HEK293 (cell line): ENCODE data around the gene LAMA5.

ENCODE experiments used
- EGR2 ChIP-seq: fragments of 450-650 bp; formaldehyde crosslinking; IDR thresholded peaks from 2 replicates; pipeline ENCODE4 v1.5.1; 2016; ENCODE audit warnings: low read depth, missing biosample characterization, missing genetic modification characterization
- FEZF1 ChIP-seq: fragments of 450-650 bp; formaldehyde crosslinking; IDR thresholded peaks from 2 replicates; pipeline ENCODE4 v1.5.1; 2016; ENCODE audit warnings: missing biosample characterization, missing genetic modification characterization
- HOXD13 ChIP-seq: sonication (generic); formaldehyde crosslinking; IDR thresholded peaks from 2 replicates; pipeline ENCODE4 v1.8.0; 2022; ENCODE audit warnings: missing genetic modification reagents, borderline replicate concordance
- IKZF3 ChIP-seq: fragments of 450-650 bp; IDR thresholded peaks from 2 replicates; pipeline ENCODE4 v1.5.0; 2018; ENCODE audit warnings: missing biosample characterization, mild to moderate bottlenecking, missing genetic modification characterization, moderate library complexity
- MYNN ChIP-seq: fragments of 450-650 bp; formaldehyde crosslinking; IDR thresholded peaks from 2 replicates; pipeline ENCODE4 v1.5.1; 2016; ENCODE audit warnings: missing biosample characterization, missing genetic modification characterization, borderline replicate concordance
- PRDM2 ChIP-seq: fragments of 450-650 bp; formaldehyde crosslinking; IDR thresholded peaks from 2 replicates; pipeline ENCODE4 v1.5.1; 2016; ENCODE audit warnings: missing biosample characterization, missing genetic modification characterization, borderline replicate concordance
- SCRT1 ChIP-seq: fragments of 450-650 bp; formaldehyde crosslinking; IDR thresholded peaks from 2 replicates; pipeline ENCODE4 v1.5.1; 2016; ENCODE audit warnings: missing biosample characterization, missing genetic modification characterization, borderline replicate concordance
- SETDB1 ChIP-seq: IDR thresholded peaks from one replicate; pipeline ENCODE4 v1.6.1; 2017; ENCODE audit warnings: mild to moderate bottlenecking, low read length, moderate library complexity, mixed read lengths; ENCODE audit not compliant: insufficient read length
- ZBTB48 ChIP-seq: fragments of 450-650 bp; formaldehyde crosslinking; IDR thresholded peaks from 2 replicates; pipeline ENCODE4 v1.5.1; 2016; ENCODE audit warnings: missing biosample characterization, missing genetic modification characterization
- ZEB2 ChIP-seq: fragments of 450-650 bp; formaldehyde crosslinking; IDR thresholded peaks from 2 replicates; pipeline ENCODE4 v1.5.1; 2016; ENCODE audit warnings: missing biosample characterization, missing genetic modification characterization
- ZNF112 ChIP-seq: fragments of 450-650 bp; formaldehyde crosslinking; IDR thresholded peaks from 2 replicates; pipeline ENCODE4 v1.5.0; 2017; ENCODE audit warnings: missing biosample characterization, missing genetic modification characterization
- ZNF146 ChIP-seq: fragments of 450-650 bp; formaldehyde crosslinking; IDR thresholded peaks from 2 replicates; pipeline ENCODE4 v1.5.1; 2016; ENCODE audit warnings: missing biosample characterization, missing genetic modification characterization
- ZNF248 ChIP-seq: fragments of 450-650 bp; formaldehyde crosslinking; IDR thresholded peaks from 2 replicates; pipeline ENCODE4 v1.5.1; 2017; ENCODE audit warnings: missing biosample characterization, missing genetic modification characterization
- ZNF302 ChIP-seq: fragments of 450-650 bp; formaldehyde crosslinking; IDR thresholded peaks from 2 replicates; pipeline ENCODE4 v1.5.1; 2016; ENCODE audit warnings: missing biosample characterization, missing genetic modification characterization, low read depth
- ZNF404 ChIP-seq: fragments of 450-650 bp; formaldehyde crosslinking; IDR thresholded peaks from 2 replicates; pipeline ENCODE4 v1.5.1; 2017; ENCODE audit warnings: missing biosample characterization, missing genetic modification characterization
- ZNF433 ChIP-seq: fragments of 450-650 bp; formaldehyde crosslinking; IDR thresholded peaks from 2 replicates; pipeline ENCODE4 v1.5.1; 2016; ENCODE audit warnings: missing biosample characterization, missing genetic modification characterization, low read depth
- ZNF529 ChIP-seq: fragments of 450-650 bp; formaldehyde crosslinking; IDR thresholded peaks from 2 replicates; pipeline ENCODE4 v1.5.1; 2017; ENCODE audit warnings: missing genetic modification characterization, missing biosample characterization; ENCODE audit not compliant: insufficient replicate concordance
- ZNF544 ChIP-seq: fragments of 450-650 bp; formaldehyde crosslinking; IDR thresholded peaks from 2 replicates; pipeline ENCODE4 v1.5.0; 2017; ENCODE audit warnings: missing biosample characterization, missing genetic modification characterization
- ZNF549 ChIP-seq: fragments of 450-650 bp; IDR thresholded peaks from 2 replicates; pipeline ENCODE4 v1.5.1; 2018; ENCODE audit warnings: missing biosample characterization, missing genetic modification characterization, mild to moderate bottlenecking, inconsistent platforms, moderate library complexity
- ZNF560 ChIP-seq: fragments of 450-650 bp; formaldehyde crosslinking; IDR thresholded peaks from 2 replicates; pipeline ENCODE4 v1.5.1; 2017; ENCODE audit warnings: missing biosample characterization, missing genetic modification characterization, borderline replicate concordance
- ZNF571 ChIP-seq: fragments of 450-650 bp; formaldehyde crosslinking; IDR thresholded peaks from 2 replicates; pipeline ENCODE4 v1.5.0; 2017; ENCODE audit warnings: missing biosample characterization, missing genetic modification characterization
- ZNF621 ChIP-seq: fragments of 450-650 bp; formaldehyde crosslinking; IDR thresholded peaks from 2 replicates; pipeline ENCODE4 v1.5.1; 2017; ENCODE audit warnings: missing biosample characterization, missing genetic modification characterization
- ZNF658 ChIP-seq: fragments of 450-650 bp; formaldehyde crosslinking; IDR thresholded peaks from 2 replicates; pipeline ENCODE4; 2016; ENCODE audit warnings: missing biosample characterization, missing genetic modification characterization
- ZNF664 ChIP-seq: fragments of 450-650 bp; formaldehyde crosslinking; IDR thresholded peaks from 2 replicates; pipeline ENCODE4 v1.5.1; 2016; ENCODE audit warnings: missing biosample characterization, missing genetic modification characterization
- ZNF670 ChIP-seq: fragments of 450-650 bp; formaldehyde crosslinking; IDR thresholded peaks from 2 replicates; pipeline ENCODE4 v1.5.1; 2016; ENCODE audit warnings: missing biosample characterization, missing genetic modification characterization, low read depth
- ZNF677 ChIP-seq: fragments of 450-650 bp; IDR thresholded peaks from 2 replicates; pipeline ENCODE4 v1.5.0; 2018; ENCODE audit warnings: missing biosample characterization, mild to moderate bottlenecking, missing genetic modification characterization, moderate library complexity
- ZNF768 ChIP-seq: fragments of 450-650 bp; formaldehyde crosslinking; IDR thresholded peaks from 2 replicates; pipeline ENCODE4 v1.5.1; 2018; ENCODE audit warnings: missing biosample characterization, mild to moderate bottlenecking, missing genetic modification characterization
- ZNF785 ChIP-seq: fragments of 450-650 bp; formaldehyde crosslinking; IDR thresholded peaks from 2 replicates; pipeline ENCODE4 v1.5.1; 2016; ENCODE audit warnings: missing biosample characterization, missing genetic modification characterization
- ZSCAN23 ChIP-seq: fragments of 450-650 bp; formaldehyde crosslinking; IDR thresholded peaks from 2 replicates; pipeline ENCODE4 v1.5.1; 2016; ENCODE audit warnings: missing biosample characterization, missing genetic modification characterization
- TF ChIP-seq, protein P1 (sequence below): fragments of 450-650 bp; formaldehyde crosslinking; IDR thresholded peaks from 2 replicates; pipeline ENCODE4 v1.5.1; 2017; ENCODE audit warnings: missing biosample characterization, missing genetic modification characterization
- TF ChIP-seq, protein P2 (sequence below): fragments of 450-650 bp; formaldehyde crosslinking; IDR thresholded peaks from 2 replicates; pipeline ENCODE4 v1.5.1; 2016; ENCODE audit warnings: missing biosample characterization, missing genetic modification characterization
- TF ChIP-seq, protein P3 (sequence below): fragments of 450-650 bp; formaldehyde crosslinking; IDR thresholded peaks from 2 replicates; pipeline ENCODE4 v1.5.1; 2017; ENCODE audit warnings: missing biosample characterization, mild to moderate bottlenecking, missing genetic modification characterization, moderate library complexity

Gene LAMA5

GRCh38 chr20:62381842-62382241 is 14.7 kb upstream of the LAMA5 start (continued):
- TF ChIP-seq SETDB1 (no peak), ZNF664 (tag by site-specific recombination) (no peak), ZNF571 (tag by site-specific recombination) (no peak), ZNF112 (tag by site-specific recombination) (no peak), ZNF658 (tag by site-specific recombination) (no peak), ZEB2 (no peak), HOXD13 (CRISPR knock-in tag) (no peak), ZNF302 (no peak), ZNF621 (no peak), SCRT1 (tag by site-specific recombination) (no peak), ZBTB48 (tag by site-specific recombination) (no peak), ZNF670 (no peak), FEZF1 (no peak), EGR2 (no peak), ZNF549 (tag by site-specific recombination) (no peak), ZNF768 (tag by site-specific recombination) (no peak), ZSCAN23 (tag by site-specific recombination) (no peak; the same call in 1 of the 2 replicates), PRDM2 (no peak), ZNF146 (tag by site-specific recombination) (no peak; the same call in 1 of the 2 replicates), ZNF785 (no peak), ZNF560 (tag by site-specific recombination) (no peak), ZNF248 (no peak), IKZF3 (tag by site-specific recombination) (no peak), ZNF677 (tag by site-specific recombination) (no peak), MYNN (tag by site-specific recombination) (no peak), ZNF529 (tag by site-specific recombination) (no peak), ZNF544 (tag by site-specific recombination) (no peak), ZNF433 (tag by site-specific recombination) (no peak), ZNF404 (tag by site-specific recombination) (no peak)
- TF ChIP-seq, protein P1, sequence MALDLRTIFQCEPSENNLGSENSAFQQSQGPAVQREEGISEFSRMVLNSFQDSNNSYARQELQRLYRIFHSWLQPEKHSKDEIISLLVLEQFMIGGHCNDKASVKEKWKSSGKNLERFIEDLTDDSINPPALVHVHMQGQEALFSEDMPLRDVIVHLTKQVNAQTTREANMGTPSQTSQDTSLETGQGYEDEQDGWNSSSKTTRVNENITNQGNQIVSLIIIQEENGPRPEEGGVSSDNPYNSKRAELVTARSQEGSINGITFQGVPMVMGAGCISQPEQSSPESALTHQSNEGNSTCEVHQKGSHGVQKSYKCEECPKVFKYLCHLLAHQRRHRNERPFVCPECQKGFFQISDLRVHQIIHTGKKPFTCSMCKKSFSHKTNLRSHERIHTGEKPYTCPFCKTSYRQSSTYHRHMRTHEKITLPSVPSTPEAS (tag by site-specific recombination) = no peak
- TF ChIP-seq, protein P2, sequence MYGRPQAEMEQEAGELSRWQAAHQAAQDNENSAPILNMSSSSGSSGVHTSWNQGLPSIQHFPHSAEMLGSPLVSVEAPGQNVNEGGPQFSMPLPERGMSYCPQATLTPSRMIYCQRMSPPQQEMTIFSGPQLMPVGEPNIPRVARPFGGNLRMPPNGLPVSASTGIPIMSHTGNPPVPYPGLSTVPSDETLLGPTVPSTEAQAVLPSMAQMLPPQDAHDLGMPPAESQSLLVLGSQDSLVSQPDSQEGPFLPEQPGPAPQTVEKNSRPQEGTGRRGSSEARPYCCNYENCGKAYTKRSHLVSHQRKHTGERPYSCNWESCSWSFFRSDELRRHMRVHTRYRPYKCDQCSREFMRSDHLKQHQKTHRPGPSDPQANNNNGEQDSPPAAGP = no peak
- TF ChIP-seq, protein P3, sequence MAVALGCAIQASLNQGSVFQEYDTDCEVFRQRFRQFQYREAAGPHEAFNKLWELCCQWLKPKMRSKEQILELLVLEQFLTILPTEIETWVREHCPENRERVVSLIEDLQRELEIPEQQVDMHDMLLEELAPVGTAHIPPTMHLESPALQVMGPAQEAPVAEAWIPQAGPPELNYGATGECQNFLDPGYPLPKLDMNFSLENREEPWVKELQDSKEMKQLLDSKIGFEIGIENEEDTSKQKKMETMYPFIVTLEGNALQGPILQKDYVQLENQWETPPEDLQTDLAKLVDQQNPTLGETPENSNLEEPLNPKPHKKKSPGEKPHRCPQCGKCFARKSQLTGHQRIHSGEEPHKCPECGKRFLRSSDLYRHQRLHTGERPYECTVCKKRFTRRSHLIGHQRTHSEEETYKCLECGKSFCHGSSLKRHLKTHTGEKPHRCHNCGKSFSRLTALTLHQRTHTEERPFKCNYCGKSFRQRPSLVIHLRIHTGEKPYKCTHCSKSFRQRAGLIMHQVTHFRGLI (tag by site-specific recombination) = no peak
